Upper lobe of left lung (tissue), 4 donors: ENCODE data around the gene SV2C.

ENCODE experiments used
- EP300 ChIP-seq, 4 donors: sonication (generic); formaldehyde crosslinking; IDR thresholded peaks; one replicate each; pipeline ENCODE4 v1.5.1; 2017; ENCODE audit warnings: antibody characterized with exemption in 4 of 4, control low read depth in 2 of 4
- POLR2A ChIP-seq, 4 donors: fragments of 450-650 bp; IDR thresholded peaks; one replicate each; pipeline ENCODE4 v1.5.1; 2016 to 2017; ENCODE audit warnings: antibody characterized with exemption in 4 of 4, mild to moderate bottlenecking in 2 of 4
- POLR2AphosphoS5 ChIP-seq, 2 donors: sonication (generic); formaldehyde crosslinking; IDR thresholded peaks; one replicate each; pipeline ENCODE4 v1.5.1; 2017; ENCODE audit warnings: antibody characterized with exemption in 2 of 2
- TF ChIP-seq, protein P1 (sequence below), 6 experiments: fragments of 450-650 bp in 4 of 6; fragments of 200-600 bp in 2 of 6; sonication (generic) in 2 of 6; IDR thresholded peaks; one replicate each; pipeline ENCODE4 v1.5.1; 2016 to 2019; ENCODE audit warnings: antibody characterized with exemption in 6 of 6

DNA sequence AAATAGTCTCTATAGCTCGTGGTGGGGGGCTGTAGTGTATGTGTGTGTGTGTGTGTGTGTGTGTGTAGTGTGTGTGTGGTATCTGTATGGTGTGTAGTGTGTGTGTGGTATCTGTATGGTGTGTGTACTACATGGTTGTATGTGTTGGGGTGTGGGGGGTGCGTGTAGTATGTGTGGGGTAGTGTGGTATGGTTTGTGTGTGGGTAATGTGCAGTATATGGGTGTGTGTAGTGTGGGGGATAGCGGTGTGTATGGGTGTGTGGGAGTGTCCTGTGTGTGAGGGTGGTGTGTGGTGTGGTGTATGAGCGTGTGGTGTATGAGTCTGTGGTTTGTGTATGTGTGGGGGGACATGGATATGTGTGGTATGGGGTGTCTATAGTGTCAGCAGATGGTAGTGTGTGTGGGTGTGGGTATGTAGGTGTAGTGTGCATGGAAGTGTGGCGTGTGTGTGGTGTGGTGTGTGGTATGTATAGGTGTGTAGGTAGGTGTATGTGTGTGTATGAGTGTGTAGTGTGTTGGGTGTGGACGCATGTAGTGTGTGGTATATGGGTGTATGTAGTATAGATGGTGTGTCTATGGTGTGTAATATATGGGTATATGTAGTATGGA lies 174.1 kb downstream of the SV2C start:
- TF ChIP-seq EP300 (IDR thresholded peaks at IDR 0.05) = no peak
- TF ChIP-seq, protein P1, sequence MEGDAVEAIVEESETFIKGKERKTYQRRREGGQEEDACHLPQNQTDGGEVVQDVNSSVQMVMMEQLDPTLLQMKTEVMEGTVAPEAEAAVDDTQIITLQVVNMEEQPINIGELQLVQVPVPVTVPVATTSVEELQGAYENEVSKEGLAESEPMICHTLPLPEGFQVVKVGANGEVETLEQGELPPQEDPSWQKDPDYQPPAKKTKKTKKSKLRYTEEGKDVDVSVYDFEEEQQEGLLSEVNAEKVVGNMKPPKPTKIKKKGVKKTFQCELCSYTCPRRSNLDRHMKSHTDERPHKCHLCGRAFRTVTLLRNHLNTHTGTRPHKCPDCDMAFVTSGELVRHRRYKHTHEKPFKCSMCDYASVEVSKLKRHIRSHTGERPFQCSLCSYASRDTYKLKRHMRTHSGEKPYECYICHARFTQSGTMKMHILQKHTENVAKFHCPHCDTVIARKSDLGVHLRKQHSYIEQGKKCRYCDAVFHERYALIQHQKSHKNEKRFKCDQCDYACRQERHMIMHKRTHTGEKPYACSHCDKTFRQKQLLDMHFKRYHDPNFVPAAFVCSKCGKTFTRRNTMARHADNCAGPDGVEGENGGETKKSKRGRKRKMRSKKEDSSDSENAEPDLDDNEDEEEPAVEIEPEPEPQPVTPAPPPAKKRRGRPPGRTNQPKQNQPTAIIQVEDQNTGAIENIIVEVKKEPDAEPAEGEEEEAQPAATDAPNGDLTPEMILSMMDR (IDR thresholded peaks at IDR 0.05) = no peak
- no peak for TF ChIP-seq POLR2AphosphoS5 (IDR thresholded peaks at IDR 0.05)
- no peak for TF ChIP-seq POLR2A (IDR thresholded peaks at IDR 0.05)
